Gastroesophageal sphincter (tissue), 3 donors: ENCODE measurements around the gene UBE2R2.

Experiments used
- EP300 ChIP-seq: sonication (generic); formaldehyde crosslinking; IDR thresholded peaks from one replicate; pipeline ENCODE4 v1.6.1; 2017; ENCODE audit warnings: antibody characterized with exemption, mild to moderate bottlenecking
- POLR2A ChIP-seq, 2 donors: fragments of 450-650 bp; IDR thresholded peaks; one replicate each; pipeline ENCODE4 v1.6.1; 2017; ENCODE audit warnings: antibody characterized with exemption in 2 of 2, mild to moderate bottlenecking in 2 of 2, moderate library complexity in 1 of 2
- TF ChIP-seq, protein P1 (sequence below), 4 experiments: fragments of 200-600 bp in 2 of 4; fragments of 450-650 bp in 2 of 4; sonication (generic) in 1 of 4; IDR thresholded peaks; one replicate each; pipeline ENCODE4 v1.5.1; 2017 to 2019; ENCODE audit warnings: antibody characterized with exemption in 4 of 4, mild to moderate bottlenecking in 2 of 4, moderate library complexity in 2 of 4

DNA sequence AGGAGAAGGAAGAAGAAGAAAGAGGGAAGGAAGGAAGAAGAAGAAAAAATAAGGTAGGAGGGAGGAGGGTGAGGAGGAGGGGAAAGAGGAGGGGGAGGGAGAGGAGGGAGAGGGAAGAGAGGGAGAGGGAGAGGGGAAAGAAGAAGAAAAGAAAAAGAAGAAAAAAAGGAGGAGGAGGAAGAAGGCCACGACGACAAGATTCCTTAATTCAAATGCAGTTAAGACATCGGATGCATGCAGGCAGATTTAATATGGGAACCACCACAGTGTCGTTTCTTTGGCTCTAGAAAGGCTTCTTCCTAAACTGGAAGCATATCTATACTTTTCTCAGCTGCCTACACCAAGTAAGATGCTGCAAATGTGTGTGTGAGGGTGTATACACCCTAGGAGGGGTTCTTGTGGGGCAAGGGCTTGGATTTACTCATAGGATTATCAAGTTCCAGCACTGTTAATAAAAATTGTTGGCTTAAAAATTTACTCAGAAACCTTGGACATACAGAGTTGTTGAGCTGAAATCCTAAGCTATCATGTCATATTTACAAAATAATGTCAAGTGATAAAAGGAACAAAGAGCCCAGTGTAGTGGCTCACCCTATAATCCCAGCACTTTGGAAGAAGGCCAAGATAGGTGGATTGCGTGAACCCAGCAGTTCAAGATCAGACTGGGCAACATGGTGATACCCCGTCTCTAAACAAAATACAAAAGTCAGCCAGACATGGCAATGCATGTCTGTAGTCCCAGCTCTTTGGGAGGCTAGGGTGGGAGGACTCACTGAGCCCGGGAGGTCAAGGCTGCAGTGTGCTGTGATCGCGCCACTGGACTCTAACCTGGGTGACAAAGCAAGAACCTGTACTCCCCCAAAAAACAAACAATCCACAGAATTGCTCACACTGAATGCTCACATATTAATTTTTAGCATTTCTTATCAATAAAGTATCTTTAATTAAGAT, 123.2 kb downstream of the UBE2R2 start:
- TF ChIP-seq, protein P1, sequence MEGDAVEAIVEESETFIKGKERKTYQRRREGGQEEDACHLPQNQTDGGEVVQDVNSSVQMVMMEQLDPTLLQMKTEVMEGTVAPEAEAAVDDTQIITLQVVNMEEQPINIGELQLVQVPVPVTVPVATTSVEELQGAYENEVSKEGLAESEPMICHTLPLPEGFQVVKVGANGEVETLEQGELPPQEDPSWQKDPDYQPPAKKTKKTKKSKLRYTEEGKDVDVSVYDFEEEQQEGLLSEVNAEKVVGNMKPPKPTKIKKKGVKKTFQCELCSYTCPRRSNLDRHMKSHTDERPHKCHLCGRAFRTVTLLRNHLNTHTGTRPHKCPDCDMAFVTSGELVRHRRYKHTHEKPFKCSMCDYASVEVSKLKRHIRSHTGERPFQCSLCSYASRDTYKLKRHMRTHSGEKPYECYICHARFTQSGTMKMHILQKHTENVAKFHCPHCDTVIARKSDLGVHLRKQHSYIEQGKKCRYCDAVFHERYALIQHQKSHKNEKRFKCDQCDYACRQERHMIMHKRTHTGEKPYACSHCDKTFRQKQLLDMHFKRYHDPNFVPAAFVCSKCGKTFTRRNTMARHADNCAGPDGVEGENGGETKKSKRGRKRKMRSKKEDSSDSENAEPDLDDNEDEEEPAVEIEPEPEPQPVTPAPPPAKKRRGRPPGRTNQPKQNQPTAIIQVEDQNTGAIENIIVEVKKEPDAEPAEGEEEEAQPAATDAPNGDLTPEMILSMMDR (IDR thresholded peaks at IDR 0.05): no peak
- TF ChIP-seq EP300 (no peak), POLR2A (IDR thresholded peaks at IDR 0.05) (no peak)
